OCI-LY7 (cell line): Measurements from ENCODE around the gene KIF7. TPM values are rescaled to one million over a fixed set of nuclear protein-coding genes. Genes with fewer than 3 reads are reported as not detected.
"Not testable (repeated sequence)": the region's sequence is repeated elsewhere in the genome, so short reads cannot be mapped to it uniquely, and the experiment has no call there.

Experiments used
- BruUV-seq: library from RNA; stranded (reverse); fragments of 400-500 nt; replicated peaks from 2 replicates; lab custom pipeline; 2021; lab: Mats Ljungman, UMichigan
- CTCF ChIA-PET: fragments of 300-600 bp; sonication (Branson Sonifier 250); formaldehyde crosslinking; loops from one replicate; lab custom pipeline; 2022; ENCODE audit warnings: antibody characterized with exemption; ENCODE audit not compliant: unreplicated experiment; lab: Charles Lee
- POLR2A ChIA-PET: fragments of 300-600 bp; sonication (Branson Sonifier 250); formaldehyde crosslinking; loops from one replicate; lab custom pipeline; 2022; ENCODE audit warnings: antibody characterized with exemption; lab: Charles Lee
- DNase-seq: peaks from one replicate; pipeline ENCODE4 v3.0.0-alpha.2; 2015; ENCODE audit warnings: low spot score
- H2AFZ ChIP-seq: fragments of 200-600 bp; sonication (generic), shearing (Covaris generic); 2 replicates; pipeline ENCODE4 v1.6.1; 2014; ENCODE audit warnings: mild to moderate bottlenecking, antibody characterized with exemption, low read length, moderate library complexity
- H3K27ac ChIP-seq: fragments of 200-600 bp; sonication (generic); 2 replicates; pipeline ENCODE4 v1.5.1; 2014; ENCODE audit warnings: mixed run types, low read depth, mild to moderate bottlenecking, moderate library complexity, low read length, inconsistent platforms; ENCODE audit not compliant: poor library complexity, severe bottlenecking
- H3K36me3 ChIP-seq: fragments of 200-600 bp; sonication (generic); 2 replicates; pipeline ENCODE4 v1.6.1; 2014; ENCODE audit warnings: mild to moderate bottlenecking, antibody characterized with exemption, low read length, moderate library complexity, mixed read lengths; ENCODE audit not compliant: insufficient read depth
- H3K4me1 ChIP-seq: fragments of 200-600 bp; sonication (generic); 2 replicates; pipeline ENCODE4 v1.5.1; 2014; ENCODE audit warnings: mild to moderate bottlenecking, low read length; ENCODE audit not compliant: insufficient read depth, poor library complexity, severe bottlenecking
- H3K4me2 ChIP-seq: fragments of 200-600 bp; sonication (generic); 2 replicates; pipeline ENCODE4 v1.6.1; 2014; ENCODE audit warnings: mild to moderate bottlenecking, low read length
- H3K4me3 ChIP-seq: fragments of 200-600 bp; sonication (generic); 2 replicates; pipeline ENCODE4 v1.5.1; 2014; ENCODE audit warnings: mild to moderate bottlenecking, low read depth, low read length; ENCODE audit not compliant: poor library complexity, severe bottlenecking
- H3K79me2 ChIP-seq: fragments of 200-600 bp; sonication (generic); 2 replicates; pipeline ENCODE4 v1.6.1; 2016; ENCODE audit warnings: low read depth, mild to moderate bottlenecking, low read length, moderate library complexity, mixed read lengths; ENCODE audit not compliant: insufficient read depth
- H3K9me2 ChIP-seq: fragments of 200-600 bp; sonication (generic); 2 replicates; pipeline ENCODE4 v1.6.1; 2016; ENCODE audit warnings: mild to moderate bottlenecking, low read length, mixed read lengths; ENCODE audit not compliant: insufficient read depth
- H3K9me3 ChIP-seq: fragments of 200-600 bp; sonication (generic); 2 replicates; pipeline ENCODE4 v1.6.1; 2014; ENCODE audit warnings: mild to moderate bottlenecking, mixed run types, low read length, mixed read lengths
- H4K20me1 ChIP-seq: fragments of 200-600 bp; sonication (generic); 2 replicates; pipeline ENCODE4 v1.6.1; 2014; ENCODE audit warnings: mild to moderate bottlenecking, antibody characterized with exemption, low read length, moderate library complexity, mixed read lengths; ENCODE audit not compliant: insufficient read depth
- EZH2phosphoT487 ChIP-seq: fragments of 200-600 bp; sonication (generic); IDR thresholded peaks from 2 replicates; pipeline ENCODE4 v1.6.1; 2018; ENCODE audit warnings: low read depth, borderline replicate concordance, mild to moderate bottlenecking, mixed run types, antibody characterized with exemption, low read length, moderate library complexity, mixed read lengths
- intact Hi-C: fragments of 100-400 bp; cut with micrococcal nuclease; formaldehyde crosslinking; loops from one replicate; pipeline ENCODE4 v1.10.0; 2022; ENCODE audit not compliant: unreplicated experiment
- total RNA-seq, 2 experiments: library from RNA; depleted of rRNA in 1 of 2; stranded (reverse); fragments of >200 nt in 1 of 2; shearing (Covaris generic) in 1 of 2; gene quantifications; 2 replicates each; pipeline ENCODE4 v1.2.3, GENCODE V29; 2014 to 2022
- TF ChIP-seq, protein P1 (sequence below): fragments of 200-600 bp; sonication (generic); conservative IDR thresholded peaks from 2 replicates; pipeline ENCODE4 v1.5.1; 2014; ENCODE audit warnings: mild to moderate bottlenecking, antibody characterized with exemption, low read length, moderate library complexity, mixed read lengths

KIF7 gene
- total RNA-seq, 2 experiments from 2014 or later, result 0.10 TPM; not detected in 1

DNA sequence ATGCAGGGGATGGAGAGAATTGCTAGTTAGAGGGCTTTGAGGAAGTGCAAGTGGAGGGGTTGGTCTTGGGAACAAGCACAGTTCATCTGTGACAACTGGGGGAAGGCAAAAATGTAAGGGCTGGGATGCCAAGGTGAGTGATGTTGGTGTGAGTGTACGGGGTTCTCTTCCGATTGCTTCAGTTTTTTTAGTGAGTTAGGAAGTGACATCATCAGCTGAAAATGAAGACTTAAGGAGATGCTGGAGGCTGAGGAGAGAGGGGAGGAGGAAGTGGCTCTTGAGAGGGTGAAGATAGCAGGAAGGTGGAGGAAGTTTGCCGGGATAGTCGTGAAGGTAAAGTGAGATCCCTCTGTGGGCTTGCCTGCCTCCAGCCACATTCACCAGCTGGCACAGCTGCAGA is 67.3 kb downstream of the KIF7 start:
- Histone ChIP-seq H3K4me2 (no peak overlapping the region), H3K9me3 (no peaks in the 10 kb centered on the region), H3K4me3 (no peak overlapping the region), H3K36me3 (peaks cover 93% of the 10 kb centered on the region), H2AFZ (no peak overlapping the region), H3K9me2 (no peaks in the 10 kb centered on the region), H3K4me1 (no peaks in the 10 kb centered on the region), H4K20me1 (no peaks in the 10 kb centered on the region), H3K79me2 (peaks cover 27% of the 10 kb centered on the region; the same call in 1 of the 2 replicates), H3K27ac (no peak overlapping the region)
- intact Hi-C loops, result no loop called here
- DNase-seq, result no peak
- TF ChIP-seq, protein P1, sequence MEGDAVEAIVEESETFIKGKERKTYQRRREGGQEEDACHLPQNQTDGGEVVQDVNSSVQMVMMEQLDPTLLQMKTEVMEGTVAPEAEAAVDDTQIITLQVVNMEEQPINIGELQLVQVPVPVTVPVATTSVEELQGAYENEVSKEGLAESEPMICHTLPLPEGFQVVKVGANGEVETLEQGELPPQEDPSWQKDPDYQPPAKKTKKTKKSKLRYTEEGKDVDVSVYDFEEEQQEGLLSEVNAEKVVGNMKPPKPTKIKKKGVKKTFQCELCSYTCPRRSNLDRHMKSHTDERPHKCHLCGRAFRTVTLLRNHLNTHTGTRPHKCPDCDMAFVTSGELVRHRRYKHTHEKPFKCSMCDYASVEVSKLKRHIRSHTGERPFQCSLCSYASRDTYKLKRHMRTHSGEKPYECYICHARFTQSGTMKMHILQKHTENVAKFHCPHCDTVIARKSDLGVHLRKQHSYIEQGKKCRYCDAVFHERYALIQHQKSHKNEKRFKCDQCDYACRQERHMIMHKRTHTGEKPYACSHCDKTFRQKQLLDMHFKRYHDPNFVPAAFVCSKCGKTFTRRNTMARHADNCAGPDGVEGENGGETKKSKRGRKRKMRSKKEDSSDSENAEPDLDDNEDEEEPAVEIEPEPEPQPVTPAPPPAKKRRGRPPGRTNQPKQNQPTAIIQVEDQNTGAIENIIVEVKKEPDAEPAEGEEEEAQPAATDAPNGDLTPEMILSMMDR, result no peak
- no peak for TF ChIP-seq EZH2phosphoT487
- ChIA-PET POLR2A (interaction anchor here (1.5 kb wide), 1 partner anchor 44 kb away, joined by 5 read pairs; no protein-coding TSS in a partner anchor), CTCF (no interaction called here)
- no TSS peak for BruUV-seq

DNA sequence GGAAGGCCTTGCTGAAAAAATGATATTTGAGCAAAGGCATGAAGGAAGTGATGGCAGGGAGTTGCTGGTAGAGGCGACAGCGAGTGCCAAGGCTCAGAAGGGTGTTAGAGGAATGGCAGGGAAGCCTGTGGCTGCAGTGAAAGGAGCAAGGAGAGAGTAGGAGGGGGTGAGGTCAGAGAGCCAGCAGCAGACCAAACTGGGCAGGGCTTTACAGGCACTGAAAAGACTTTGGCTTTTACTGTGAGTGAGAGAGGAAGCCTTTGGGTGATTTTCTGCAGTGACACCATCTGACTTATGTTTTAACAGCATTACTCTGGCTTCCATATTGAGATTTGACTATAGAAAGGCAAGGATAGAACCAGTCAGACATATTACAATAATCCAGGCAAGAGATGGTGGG is 68.6 kb downstream of the KIF7 start:
- DNase-seq, result no peak
- CTCF ChIA-PET, result no interaction called here

DNA sequence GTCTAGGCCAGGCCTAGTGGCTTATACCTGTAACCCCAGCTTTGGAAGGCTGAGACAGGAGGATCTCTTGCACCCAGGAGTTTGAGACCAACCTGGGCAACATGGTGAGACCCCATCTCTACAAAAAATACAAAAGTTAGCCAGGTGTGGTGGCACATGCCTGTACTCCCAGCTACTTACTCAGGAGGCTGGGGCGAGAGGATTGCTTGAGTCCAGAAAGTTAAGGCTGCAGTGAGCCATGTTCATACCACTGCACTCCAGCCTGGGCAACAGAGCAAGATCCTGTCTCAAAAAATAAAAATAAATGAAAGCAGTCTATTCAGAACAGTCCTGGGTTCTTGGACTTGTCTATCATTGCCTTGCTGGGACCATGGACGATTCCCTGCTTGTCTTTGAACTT is 74.5 kb downstream of the KIF7 start:
- H3K4me1 ChIP-seq, result peaks cover 16% of the 10 kb centered on the region
- CTCF ChIA-PET, H3K4me2 ChIP-seq, intact Hi-C loops, H3K4me3 ChIP-seq, H3K9me2 ChIP-seq, DNase-seq, BruUV-seq, H3K9me3 ChIP-seq, H2AFZ ChIP-seq, H3K27ac ChIP-seq: not testable (repeated sequence)
- H3K79me2 ChIP-seq, result peaks cover 98% of the 10 kb centered on the region
- POLR2A ChIA-PET, result interaction anchor here (0.7 kb wide), 1 partner anchor 1272 kb away, joined by 3 read pairs; no protein-coding TSS in a partner anchor
- H3K36me3 ChIP-seq, result peaks cover 78% of the 10 kb centered on the region
- H4K20me1 ChIP-seq, result peaks cover 25% of the 10 kb centered on the region

More for the DNA sequence above, 68.6 kb downstream of the KIF7 start:
- BruUV-seq, result no TSS peak
- no peaks in the 10 kb centered on the region for H3K9me3 ChIP-seq
- H3K4me1 ChIP-seq, result no peaks in the 10 kb centered on the region
- peaks cover 40% of the 10 kb centered on the region; the same call in 1 of the 2 replicates for H3K79me2 ChIP-seq
- H4K20me1 ChIP-seq, result no peaks in the 10 kb centered on the region; the same call in 1 of the 2 replicates
- H3K9me2 ChIP-seq, result no peaks in the 10 kb centered on the region
- no peak for TF ChIP-seq EZH2phosphoT487
- TF ChIP-seq, protein P1, result no peak
- intact Hi-C loops, result no loop called here
- peaks cover 91% of the 10 kb centered on the region for H3K36me3 ChIP-seq
- H3K4me3 ChIP-seq, result no peak overlapping the region
- POLR2A ChIA-PET, result interaction anchor here (1.2 to 1.7 kb wide), 3 partner anchors 11 to 43 kb away, joined by 3 to 5 read pairs (median 4); no protein-coding TSS in a partner anchor
- H3K4me2 ChIP-seq, result no peak overlapping the region
- H2AFZ ChIP-seq, result no peak overlapping the region
- H3K27ac ChIP-seq, result no peak overlapping the region
